Stimulated activated naive B cell treated with anti-CD40 and anti-IgM and Interleukin-4, amounts not matched to agents 10 μg/mL and 1 μg/mL and 100 μg/mL, for 72 hours (primary cell): ENCODE results near the gene CDYL2.
"Not testable (repeated sequence)": the region's sequence is repeated elsewhere in the genome, so short reads cannot be mapped to it uniquely, and the experiment has no call there.

Experiments used
- ATAC-seq, 2 donors: fragments of 150-1000 bp; cut with Tn5 transposase; replicated peaks; 2 replicates each; pipeline ENCODE4 v1.10.0; 2021; ENCODE audit warnings: moderate library complexity in 1 of 2
- DNase-seq: peaks from one replicate; pipeline ENCODE4 v3.0.0; 2021
- H3K27ac Mint-ChIP-seq: one replicate; pipeline ENCODE4 v1.8.0; 2022; ENCODE audit warnings: mild to moderate bottlenecking, mixed read lengths
- H3K27me3 Mint-ChIP-seq, 2 donors: one replicate each; pipeline ENCODE4 v1.8.0; 2022; ENCODE audit warnings: mixed read lengths in 2 of 2
- H3K36me3 Mint-ChIP-seq, 2 donors: one replicate each; pipeline ENCODE4 v1.8.0; 2022; ENCODE audit warnings: mixed read lengths in 2 of 2, mild to moderate bottlenecking in 1 of 2
- H3K4me1 Mint-ChIP-seq, 2 donors: one replicate each; pipeline ENCODE4 v1.8.0; 2022; ENCODE audit warnings: mixed read lengths in 2 of 2, mild to moderate bottlenecking in 1 of 2
- H3K4me3 Mint-ChIP-seq, 2 donors: one replicate each; pipeline ENCODE4 v1.8.0; 2022; ENCODE audit warnings: mild to moderate bottlenecking in 2 of 2, mixed read lengths in 2 of 2, moderate library complexity in 1 of 2
- H3K9me3 Mint-ChIP-seq, 2 donors: one replicate each; pipeline ENCODE4 v1.8.0; 2022; ENCODE audit warnings: mixed read lengths in 2 of 2, mild to moderate bottlenecking in 1 of 2

CDYL2 gene

DNA sequence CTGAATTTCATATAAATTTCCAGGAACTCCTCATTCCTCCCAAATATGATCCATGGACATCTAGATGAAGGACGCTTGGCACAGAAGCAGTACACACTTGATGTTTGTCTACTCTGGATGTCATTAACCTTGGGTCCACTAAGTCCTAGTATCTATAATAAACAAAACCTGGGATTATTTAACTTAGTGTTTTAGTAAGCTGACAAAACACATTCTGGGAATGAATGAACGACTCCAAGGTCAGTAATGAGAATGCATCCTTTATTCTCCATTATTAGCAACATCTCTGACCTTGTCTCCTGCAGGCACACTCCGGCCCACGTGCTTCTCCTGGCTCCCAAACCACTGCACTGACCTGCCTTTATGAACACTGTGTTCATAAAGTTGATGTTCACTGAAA is 24.1 kb upstream of the CDYL2 start:
- ATAC-seq (no peak), DNase-seq (no peak)
- H3K36me3 Mint-ChIP-seq = no peaks in the 10 kb centered on the region
- H3K4me3 Mint-ChIP-seq = no peak overlapping the region
- peaks cover 2 to 5% of the 10 kb centered on the region in 2 donors for H3K4me1 Mint-ChIP-seq
- H3K27me3 Mint-ChIP-seq = peaks cover 11% of the 10 kb centered on the region in 2 donors
- no peak overlapping the region for H3K27ac Mint-ChIP-seq
- no peaks in the 10 kb centered on the region for H3K9me3 Mint-ChIP-seq

DNA sequence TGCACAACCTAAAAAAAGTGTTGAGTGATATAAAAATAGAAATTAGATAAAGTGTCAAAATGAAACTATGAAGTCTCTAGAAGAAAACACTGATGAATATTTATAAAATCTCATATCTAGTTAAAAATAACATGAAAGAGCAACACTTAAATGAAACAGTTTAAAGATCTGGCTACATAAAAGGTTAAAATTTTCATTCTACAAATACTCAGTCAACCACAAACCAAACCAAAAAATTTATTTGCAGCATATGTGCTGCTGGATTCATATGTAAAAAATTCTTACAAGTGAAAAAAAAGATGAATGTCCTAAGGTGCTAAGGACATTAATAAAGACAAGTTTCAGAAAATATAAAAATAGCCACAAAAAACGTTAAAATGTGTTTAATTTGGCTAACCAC is 22.6 kb upstream of the CDYL2 start:
- peaks cover 2 to 5% of the 10 kb centered on the region in 2 donors for H3K4me1 Mint-ChIP-seq
- H3K27me3 Mint-ChIP-seq = peaks cover 7 to 9% of the 10 kb centered on the region in 2 donors
- no peak overlapping the region for H3K27ac Mint-ChIP-seq
- H3K36me3 Mint-ChIP-seq = no peaks in the 10 kb centered on the region
- no peak overlapping the region for H3K4me3 Mint-ChIP-seq
- ATAC-seq = no peak
- no peaks in the 10 kb centered on the region for H3K9me3 Mint-ChIP-seq
- DNase-seq = no peak

DNA sequence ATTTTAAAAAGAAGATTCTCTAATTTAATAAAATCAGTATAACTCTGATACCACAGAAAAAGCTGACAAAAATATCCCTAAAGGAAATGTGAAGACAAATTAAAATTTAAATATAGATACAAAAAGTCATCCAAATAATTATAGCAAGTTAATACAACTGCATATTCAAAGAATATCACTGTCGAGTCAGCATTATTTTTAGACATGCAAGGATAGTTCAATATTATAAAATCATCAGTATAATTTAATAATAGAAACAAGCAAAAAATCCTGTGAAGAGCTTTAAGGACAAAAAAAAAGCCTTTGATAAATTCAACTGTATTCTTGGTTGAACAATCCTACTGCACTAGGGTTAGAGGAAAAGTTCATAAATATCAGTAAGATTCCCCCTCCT is 21.0 kb upstream of the CDYL2 start:
- Mint-ChIP-seq H3K27me3 (peaks cover under 1 to 3% of the 10 kb centered on the region in 2 donors), H3K27ac (no peak overlapping the region), H3K9me3 (no peaks in the 10 kb centered on the region), H3K36me3 (no peaks in the 10 kb centered on the region), H3K4me3 (no peak overlapping the region), H3K4me1 (peaks cover 2 to 5% of the 10 kb centered on the region in 2 donors)
- DNase-seq (no peak), ATAC-seq (no peak)

DNA sequence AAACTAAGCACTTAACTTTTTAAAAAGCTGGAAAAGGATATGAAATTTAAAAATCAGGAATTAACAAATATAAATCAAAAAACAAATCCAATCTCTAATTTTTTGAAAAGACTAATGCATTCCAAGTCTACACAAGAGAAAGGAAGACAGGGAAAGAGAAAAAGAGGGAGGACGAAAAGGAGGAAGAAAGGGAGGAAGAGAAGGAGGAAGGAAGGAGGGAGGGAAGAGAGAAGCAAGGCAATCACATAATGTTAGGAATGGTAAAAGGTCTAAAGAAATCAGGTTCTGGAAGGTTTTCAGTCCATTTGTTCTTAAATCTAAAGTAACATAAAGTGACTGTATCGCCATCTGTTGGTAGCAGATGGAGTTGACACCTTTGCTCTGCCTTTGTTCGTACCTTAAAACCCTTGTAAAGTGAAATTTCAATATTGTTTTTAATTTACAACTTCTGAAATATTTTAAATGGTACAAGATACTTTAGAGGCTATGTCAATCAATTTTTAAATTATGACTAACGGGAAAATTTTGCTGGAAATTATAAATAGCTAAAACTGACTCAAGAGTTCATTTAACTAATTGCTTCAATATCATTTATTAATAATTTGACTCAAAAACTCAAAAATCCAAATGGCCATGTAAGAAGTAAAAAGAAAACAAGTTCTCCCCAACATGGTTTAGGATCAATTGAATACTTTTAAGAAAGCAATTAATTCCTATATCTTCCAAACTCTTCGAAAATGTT is 20.4 kb upstream of the CDYL2 start:
- H3K4me3 Mint-ChIP-seq = no peak overlapping the region
- peaks cover 0 to 3% of the 10 kb centered on the region in 2 donors for H3K27me3 Mint-ChIP-seq
- peaks cover 2 to 5% of the 10 kb centered on the region in 2 donors for H3K4me1 Mint-ChIP-seq
- no peak overlapping the region for H3K27ac Mint-ChIP-seq
- H3K36me3 Mint-ChIP-seq = no peaks in the 10 kb centered on the region
- DNase-seq (no peak), ATAC-seq (no peak)
- no peaks in the 10 kb centered on the region for H3K9me3 Mint-ChIP-seq

DNA sequence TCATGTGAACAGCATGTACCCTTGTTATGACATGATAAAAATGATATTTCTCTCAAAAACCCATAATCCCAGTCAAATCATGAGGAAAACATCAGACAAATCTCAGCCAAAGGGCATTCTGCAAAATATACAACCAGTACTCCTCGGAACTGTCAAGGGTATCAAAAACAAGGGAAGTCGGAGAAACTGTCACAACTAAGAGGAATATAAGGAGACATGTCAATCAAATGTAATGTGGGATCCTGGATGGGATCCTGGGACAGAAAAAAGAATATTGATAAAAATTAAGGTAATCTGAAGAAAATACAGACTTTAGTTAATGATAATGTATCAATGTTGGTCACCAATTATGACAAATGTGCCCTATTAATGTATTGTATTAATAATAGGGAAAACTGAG is 15.6 kb upstream of the CDYL2 start:
- Mint-ChIP-seq H3K27ac (no peak overlapping the region), H3K4me3 (no peak overlapping the region), H3K4me1 (peaks cover 2 to 5% of the 10 kb centered on the region in 2 donors), H3K36me3 (no peaks in the 10 kb centered on the region), H3K27me3 (peaks cover 8 to 10% of the 10 kb centered on the region in 2 donors), H3K9me3 (no peaks in the 10 kb centered on the region)
- DNase-seq (no peak), ATAC-seq (no peak)

DNA sequence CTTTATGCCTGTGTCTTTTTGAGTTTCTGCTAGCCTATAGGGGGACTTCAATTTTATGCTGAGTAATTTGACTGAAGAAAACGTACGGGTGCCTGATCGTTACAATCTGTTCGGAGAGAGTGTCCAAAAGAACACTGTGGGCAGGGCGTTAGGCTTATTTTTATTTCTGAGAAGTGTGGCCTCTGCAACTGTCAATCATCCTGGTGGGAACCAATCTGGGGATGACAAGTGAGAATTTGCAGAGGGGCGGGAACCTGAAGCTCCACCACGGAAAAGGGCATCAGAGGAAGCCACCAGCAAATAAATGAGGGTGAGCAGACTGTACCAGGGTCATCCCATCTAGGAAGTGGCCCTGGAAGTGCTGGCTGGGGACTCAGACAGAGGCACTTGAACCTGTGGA is 12.0 kb upstream of the CDYL2 start:
- Mint-ChIP-seq H3K4me1 (no peaks in the 10 kb centered on the region), H3K36me3 (no peaks in the 10 kb centered on the region), H3K9me3 (no peaks in the 10 kb centered on the region), H3K4me3 (no peak overlapping the region), H3K27me3 (peaks cover 8 to 10% of the 10 kb centered on the region in 2 donors), H3K27ac (no peak overlapping the region)
- DNase-seq (no peak), ATAC-seq (no peak)

DNA sequence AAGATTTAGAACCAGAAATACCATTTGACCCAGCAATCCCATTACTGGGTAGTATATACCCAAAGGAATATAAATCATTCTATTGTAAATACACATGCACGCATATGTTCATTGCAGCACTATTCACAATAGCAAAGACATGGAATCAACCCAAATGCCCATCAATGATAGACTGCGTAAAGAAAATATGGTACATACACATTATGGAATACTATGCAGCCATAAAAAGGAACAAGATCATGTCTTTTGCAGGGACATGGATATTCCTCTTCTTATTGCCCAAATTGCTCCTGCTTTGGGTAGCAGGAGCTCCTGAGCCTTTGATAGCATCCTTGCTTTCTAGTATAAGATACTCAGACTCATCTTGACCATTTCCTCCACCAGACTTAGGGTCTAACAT is 10.9 kb upstream of the CDYL2 start:
- not testable (repeated sequence) for H3K4me1 Mint-ChIP-seq, H3K36me3 Mint-ChIP-seq, H3K4me3 Mint-ChIP-seq, ATAC-seq, H3K9me3 Mint-ChIP-seq, DNase-seq, H3K27ac Mint-ChIP-seq
- peaks cover 8 to 10% of the 10 kb centered on the region in 2 donors for H3K27me3 Mint-ChIP-seq

DNA sequence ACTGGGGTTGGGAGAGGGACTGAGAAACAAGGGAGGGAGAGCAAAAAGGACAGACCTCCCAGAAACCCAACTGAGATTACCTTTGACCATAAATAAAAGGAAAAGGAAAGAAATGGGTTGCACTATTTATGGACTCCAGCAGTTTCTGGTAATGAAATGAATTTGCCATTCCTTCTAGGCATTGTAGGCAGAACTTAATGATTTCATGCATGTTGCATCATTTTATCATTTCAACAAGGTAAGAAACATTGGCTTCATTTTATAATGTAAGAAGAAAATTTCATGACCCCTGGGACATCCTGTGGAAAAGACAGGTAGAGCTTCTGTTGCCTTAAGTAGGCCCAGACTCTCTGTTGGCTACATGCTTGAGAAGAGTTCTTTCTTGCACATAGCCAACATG is 8.2 kb upstream of the CDYL2 start:
- ATAC-seq = no peak
- no peak overlapping the region for H3K27ac Mint-ChIP-seq
- peaks cover 2 to 10% of the 10 kb centered on the region in 2 donors for H3K27me3 Mint-ChIP-seq
- no peak overlapping the region for H3K4me3 Mint-ChIP-seq
- no peak for DNase-seq
- H3K9me3 Mint-ChIP-seq = no peaks in the 10 kb centered on the region
- no peaks in the 10 kb centered on the region for H3K4me1 Mint-ChIP-seq
- H3K36me3 Mint-ChIP-seq = no peaks in the 10 kb centered on the region

DNA sequence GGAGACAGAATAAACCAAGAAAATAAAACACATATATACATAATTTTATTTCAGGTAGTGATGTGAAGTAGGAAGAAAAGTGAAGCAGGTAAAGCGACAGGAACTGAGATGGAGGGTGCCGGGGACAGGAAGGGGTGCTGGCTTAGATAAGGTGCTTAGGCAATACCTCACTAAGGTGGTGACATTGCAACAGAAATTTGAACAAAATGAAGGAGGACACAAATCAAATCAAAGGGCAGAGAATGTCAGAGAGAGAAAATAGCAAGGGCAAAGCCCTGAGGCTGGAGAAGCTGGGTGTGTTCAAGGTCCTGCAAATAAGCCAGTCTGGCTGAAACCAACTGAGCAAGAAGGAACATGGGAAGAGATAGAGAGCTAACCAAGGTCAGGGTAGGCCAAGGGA is 5.0 kb upstream of the CDYL2 start:
- Mint-ChIP-seq H3K27ac (no peak overlapping the region), H3K36me3 (no peaks in the 10 kb centered on the region), H3K27me3 (peaks cover 16 to 17% of the 10 kb centered on the region in 2 donors), H3K4me3 (no peak overlapping the region), H3K4me1 (no peaks in the 10 kb centered on the region), H3K9me3 (peaks cover 0 to 4% of the 10 kb centered on the region in 2 donors)
- no peak for DNase-seq
- ATAC-seq = no peak

DNA sequence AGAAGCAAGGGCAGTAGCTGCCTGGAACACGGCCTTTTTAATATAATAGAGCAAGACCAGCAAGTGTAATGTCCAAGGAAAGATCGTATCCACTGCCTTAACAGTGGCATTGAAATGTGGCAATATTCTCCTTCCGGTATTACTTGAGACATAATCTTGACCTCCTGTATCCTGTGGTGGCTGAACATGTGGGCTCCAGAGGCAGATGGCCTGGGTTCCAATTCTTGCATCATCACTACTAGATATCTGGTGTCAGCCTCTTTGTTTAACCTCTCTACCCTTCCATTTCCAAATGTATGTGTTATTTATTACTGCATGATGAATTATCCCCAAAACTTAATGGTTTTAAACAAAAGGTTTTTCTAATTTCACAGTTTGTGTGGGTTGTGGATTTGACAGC is 3.5 kb upstream of the CDYL2 start:
- Mint-ChIP-seq H3K4me1 (peaks cover 0 to 2% of the 10 kb centered on the region in 2 donors), H3K9me3 (peaks cover 0 to 4% of the 10 kb centered on the region in 2 donors), H3K36me3 (peaks cover 0 to 2% of the 10 kb centered on the region in 2 donors), H3K4me3 (no peak overlapping the region), H3K27me3 (peaks cover 24 to 28% of the 10 kb centered on the region in 2 donors), H3K27ac (no peak overlapping the region)
- no peak for DNase-seq
- ATAC-seq = no peak

DNA sequence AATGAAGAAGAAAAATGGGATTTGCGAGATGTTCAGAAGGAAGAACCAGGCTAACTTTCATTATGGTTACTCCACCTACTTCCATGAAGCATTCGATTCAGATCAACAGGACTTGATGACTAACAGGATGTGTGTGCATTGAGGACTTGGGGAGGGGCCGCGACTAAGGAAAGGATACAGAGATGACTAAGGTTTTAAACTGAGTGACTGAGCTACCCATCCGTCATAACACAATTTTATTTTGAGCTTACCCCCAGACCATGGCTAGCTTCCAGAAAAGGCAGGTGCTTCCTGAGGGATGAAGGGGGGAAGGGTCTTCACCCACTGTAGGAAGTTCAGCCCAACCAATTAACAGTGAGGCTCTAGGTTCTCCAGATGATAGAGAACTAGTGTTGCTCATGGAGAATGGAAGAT is 2.5 kb upstream of the CDYL2 start:
- ATAC-seq = no peak
- peaks cover 0 to 2% of the 10 kb centered on the region in 2 donors for H3K36me3 Mint-ChIP-seq
- peaks cover 32 to 38% of the 10 kb centered on the region in 2 donors for H3K27me3 Mint-ChIP-seq
- H3K27ac Mint-ChIP-seq = no peak overlapping the region
- H3K4me1 Mint-ChIP-seq = peaks cover 0 to 2% of the 10 kb centered on the region in 2 donors
- no peak overlapping the region for H3K4me3 Mint-ChIP-seq
- no peak for DNase-seq
- peaks cover 0 to 4% of the 10 kb centered on the region in 2 donors for H3K9me3 Mint-ChIP-seq

DNA sequence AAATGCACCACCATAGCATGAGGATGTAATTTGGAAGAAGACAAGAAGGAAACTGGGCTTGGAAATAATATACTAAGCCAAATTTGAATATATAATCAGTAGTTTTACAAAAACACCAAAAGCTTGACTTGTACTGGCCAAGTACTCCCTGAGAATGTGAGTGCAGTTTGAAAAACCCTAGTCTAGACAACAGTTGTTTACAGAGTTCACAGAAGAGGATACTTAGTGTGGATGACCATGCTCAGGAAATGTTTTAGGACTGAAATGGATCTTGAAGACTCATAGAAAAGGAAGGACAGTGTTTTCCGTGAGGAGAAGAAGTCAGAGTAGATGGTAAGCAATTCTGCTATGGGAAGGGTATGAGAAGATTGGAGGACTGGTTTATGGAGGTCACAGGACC is 1.9 kb upstream of the CDYL2 start:
- ATAC-seq (no peak), DNase-seq (no peak)
- Mint-ChIP-seq H3K27ac (no peak overlapping the region), H3K27me3 (peaks cover 32 to 39% of the 10 kb centered on the region in 2 donors), H3K4me3 (no peak overlapping the region), H3K9me3 (peaks cover 0 to 4% of the 10 kb centered on the region in 2 donors), H3K4me1 (peaks cover 0 to 2% of the 10 kb centered on the region in 2 donors), H3K36me3 (peaks cover 0 to 2% of the 10 kb centered on the region in 2 donors)

DNA sequence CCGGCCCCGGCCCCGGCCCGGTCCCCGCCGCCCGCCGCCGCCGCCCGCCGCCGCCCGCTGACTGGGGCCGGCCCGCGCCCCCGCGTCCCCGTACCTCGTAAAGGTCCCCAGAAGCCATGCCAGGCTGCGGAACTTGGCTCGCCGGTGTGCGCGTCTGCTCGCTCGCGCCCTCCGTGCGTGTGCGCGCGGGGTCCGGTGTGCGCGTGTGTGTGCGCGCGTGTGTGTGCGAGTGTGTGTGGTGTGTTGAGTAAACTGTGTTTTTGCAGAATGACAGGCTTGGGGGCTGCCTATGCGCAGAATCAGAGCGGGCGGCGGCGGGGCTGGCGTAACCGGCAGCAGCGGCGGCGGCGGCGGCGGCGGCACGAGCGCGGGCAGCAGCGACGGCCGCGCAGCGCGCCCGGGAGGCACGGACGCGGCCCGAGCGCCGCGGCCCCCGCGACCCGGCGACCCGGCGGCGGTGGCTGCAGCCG is 307 bp downstream of the CDYL2 start:
- H3K4me3 Mint-ChIP-seq = peak overlapping the region; percentile 94 to 95
- DNase-seq = peak; percentile 39
- peak overlapping the region; percentile 86 for H3K27ac Mint-ChIP-seq
- peaks cover 0 to 2% of the 10 kb centered on the region in 2 donors for H3K4me1 Mint-ChIP-seq
- H3K9me3 Mint-ChIP-seq = peaks cover 0 to 4% of the 10 kb centered on the region in 2 donors
- peaks cover 0 to 2% of the 10 kb centered on the region in 2 donors for H3K36me3 Mint-ChIP-seq
- H3K27me3 Mint-ChIP-seq = peaks cover 32 to 39% of the 10 kb centered on the region in 2 donors
- ATAC-seq = peak; percentile 73 to 77

DNA sequence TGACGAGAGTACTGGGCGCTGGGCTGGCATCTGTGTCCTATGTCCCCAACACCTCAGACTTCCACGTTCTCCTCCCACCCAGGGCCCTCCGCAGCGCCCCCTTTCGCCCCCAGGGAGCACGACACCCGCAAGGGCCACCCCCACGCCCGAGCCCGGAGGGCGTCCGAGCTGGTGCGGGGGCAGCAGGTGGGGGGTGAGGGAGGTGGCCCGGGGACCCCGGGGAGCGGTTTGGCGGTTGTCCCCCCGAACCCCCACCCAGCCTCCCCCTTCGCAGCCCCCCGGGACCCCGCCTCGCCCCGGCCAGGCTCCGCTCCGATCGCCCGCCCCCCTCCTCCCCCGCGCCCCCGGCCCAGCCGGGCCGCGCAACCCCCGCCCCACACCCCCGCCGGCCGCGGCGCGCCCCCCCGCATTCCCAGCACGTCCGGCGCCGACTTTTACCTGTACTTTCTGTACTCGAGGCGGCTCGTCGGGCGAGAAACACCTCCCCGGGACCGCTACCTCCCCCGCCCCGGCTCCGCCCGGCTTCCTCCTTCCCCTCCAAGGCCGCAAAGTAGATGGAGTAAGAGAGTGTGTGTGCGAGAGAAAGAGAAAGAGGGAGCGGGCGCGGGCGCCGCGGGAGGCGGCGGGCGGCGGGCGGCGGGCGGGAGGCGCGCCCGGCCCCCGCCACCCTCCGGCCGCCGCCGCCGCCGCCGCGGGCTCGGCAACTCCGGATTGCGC is 901 bp downstream of the CDYL2 start:
- H3K27me3 Mint-ChIP-seq = peaks cover 32 to 39% of the 10 kb centered on the region in 2 donors
- peaks cover 0 to 2% of the 10 kb centered on the region in 2 donors for H3K4me1 Mint-ChIP-seq
- H3K27ac Mint-ChIP-seq = peak overlapping the region; percentile 89
- ATAC-seq (peak; percentile 42 to 51), DNase-seq (peak; percentile 17)
- H3K9me3 Mint-ChIP-seq = peaks cover 0 to 4% of the 10 kb centered on the region in 2 donors
- H3K36me3 Mint-ChIP-seq = peaks cover 0 to 2% of the 10 kb centered on the region in 2 donors
- peak overlapping the region; percentile 94 to 95 for H3K4me3 Mint-ChIP-seq
